Retinal pigment epithelial cell (primary cell): ENCODE results near the gene EIF4G3.
"Not testable (repeated sequence)": the region's sequence is repeated elsewhere in the genome, so short reads cannot be mapped to it uniquely, and the experiment has no call there.

Source experiments
- DNase-seq: peaks from one replicate; pipeline ENCODE4 v3.0.0-alpha.2; 2010; ENCODE audit warnings: low read depth
- H3K4me3 ChIP-seq: 2 replicates; pipeline ENCODE4 v1.5.1; 2011; ENCODE audit warnings: mild to moderate bottlenecking, low read length, control low read depth, moderate library complexity
- TF ChIP-seq, protein P1 (sequence below): conservative IDR thresholded peaks from 2 replicates; pipeline ENCODE4 v1.5.1; 2011; ENCODE audit warnings: low read depth, low read length, control low read depth, inconsistent platforms

The EIF4G3 gene

GRCh38 chr1:21149430-21149854 lies 27.3 kb downstream of the EIF4G3 start:
- DNase-seq: no peak
- TF ChIP-seq, protein P1, sequence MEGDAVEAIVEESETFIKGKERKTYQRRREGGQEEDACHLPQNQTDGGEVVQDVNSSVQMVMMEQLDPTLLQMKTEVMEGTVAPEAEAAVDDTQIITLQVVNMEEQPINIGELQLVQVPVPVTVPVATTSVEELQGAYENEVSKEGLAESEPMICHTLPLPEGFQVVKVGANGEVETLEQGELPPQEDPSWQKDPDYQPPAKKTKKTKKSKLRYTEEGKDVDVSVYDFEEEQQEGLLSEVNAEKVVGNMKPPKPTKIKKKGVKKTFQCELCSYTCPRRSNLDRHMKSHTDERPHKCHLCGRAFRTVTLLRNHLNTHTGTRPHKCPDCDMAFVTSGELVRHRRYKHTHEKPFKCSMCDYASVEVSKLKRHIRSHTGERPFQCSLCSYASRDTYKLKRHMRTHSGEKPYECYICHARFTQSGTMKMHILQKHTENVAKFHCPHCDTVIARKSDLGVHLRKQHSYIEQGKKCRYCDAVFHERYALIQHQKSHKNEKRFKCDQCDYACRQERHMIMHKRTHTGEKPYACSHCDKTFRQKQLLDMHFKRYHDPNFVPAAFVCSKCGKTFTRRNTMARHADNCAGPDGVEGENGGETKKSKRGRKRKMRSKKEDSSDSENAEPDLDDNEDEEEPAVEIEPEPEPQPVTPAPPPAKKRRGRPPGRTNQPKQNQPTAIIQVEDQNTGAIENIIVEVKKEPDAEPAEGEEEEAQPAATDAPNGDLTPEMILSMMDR: no peak
- no peak overlapping the region for H3K4me3 ChIP-seq

- H3K4me3 ChIP-seq: no peak overlapping the region
- no peak for DNase-seq
- TF ChIP-seq, protein P1: no peak
Measured at GRCh38 chr1:21143752-21144151, 32.9 kb downstream of the EIF4G3 start.

DNA sequence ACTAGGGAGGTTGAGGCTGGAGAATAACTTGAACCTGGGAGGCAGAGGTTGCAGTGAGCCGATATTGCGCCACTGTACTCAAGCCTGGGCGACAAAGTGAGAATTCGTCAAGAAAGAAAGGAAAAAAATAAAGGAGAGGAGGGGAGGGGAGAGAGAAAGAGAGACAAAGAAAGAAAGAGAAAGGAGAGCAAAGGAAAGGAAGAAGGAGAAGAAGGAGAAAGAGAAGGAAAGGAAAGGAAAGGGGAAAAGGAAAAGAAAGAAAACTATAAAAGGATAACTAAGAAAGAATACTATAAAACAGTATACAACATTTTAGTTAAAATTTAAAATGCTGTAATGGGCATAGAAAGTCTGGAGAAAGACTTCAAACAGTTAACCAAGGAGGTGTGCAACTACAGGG lies 33.6 kb downstream of the EIF4G3 start:
- TF ChIP-seq, protein P1: no peak
- no peak overlapping the region for H3K4me3 ChIP-seq
- no peak for DNase-seq

DNA sequence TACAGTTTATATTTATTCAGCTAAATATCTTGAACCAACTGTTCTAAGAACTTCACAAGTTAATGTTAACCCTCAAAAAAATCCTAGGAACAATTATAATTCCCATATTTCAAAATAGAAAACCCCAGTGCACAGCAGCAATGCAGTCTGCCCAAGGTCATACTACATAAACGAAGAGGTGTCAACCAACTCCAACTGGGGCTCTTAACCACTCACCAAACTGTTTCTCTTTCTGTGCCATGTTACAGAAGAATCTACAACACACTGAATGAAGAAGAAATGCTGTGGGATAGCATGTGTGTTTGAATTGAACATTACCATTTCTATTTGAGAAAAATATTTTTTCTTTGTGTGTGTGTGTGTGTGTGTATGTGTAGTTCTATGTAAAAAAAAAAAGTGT lies 35.7 kb downstream of the EIF4G3 start:
- TF ChIP-seq, protein P1: no peak
- no peak for DNase-seq
- H3K4me3 ChIP-seq: no peak overlapping the region

- no peak overlapping the region for H3K4me3 ChIP-seq
- TF ChIP-seq, protein P1: no peak
- no peak for DNase-seq
Measured at GRCh38 chr1:21139601-21140000, 37.1 kb downstream of the EIF4G3 start.

DNA sequence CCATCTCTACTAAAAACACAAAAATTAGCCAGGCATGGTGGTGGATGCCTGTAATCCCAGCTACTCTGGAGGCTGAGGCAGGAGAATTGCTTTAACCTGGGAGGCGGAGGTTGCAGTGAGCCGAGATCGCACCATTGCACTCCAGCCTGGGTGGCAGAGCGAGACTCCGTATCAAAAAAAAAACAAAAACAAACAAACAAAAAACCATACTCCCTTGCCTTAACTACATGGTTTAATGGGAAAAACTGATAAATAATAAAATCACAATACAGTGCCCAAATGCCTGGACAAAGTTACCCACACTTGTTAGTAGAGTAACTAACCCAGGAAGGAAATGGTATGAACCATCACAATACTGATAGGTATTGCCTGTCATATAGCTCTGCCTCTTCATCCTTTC lies 40.4 kb downstream of the EIF4G3 start:
- H3K4me3 ChIP-seq: not testable (repeated sequence)

GRCh38 chr1:21131200-21131599 lies 45.5 kb downstream of the EIF4G3 start:
- DNase-seq: no peak
- TF ChIP-seq, protein P1: no peak
- no peak overlapping the region for H3K4me3 ChIP-seq

More for the DNA sequence above, 40.4 kb downstream of the EIF4G3 start:
- DNase-seq: not testable (repeated sequence)

- DNase-seq: no peak
- TF ChIP-seq, protein P1: no peak
- H3K4me3 ChIP-seq: no peak overlapping the region
Measured at GRCh38 chr1:21129407-21129806, 47.3 kb downstream of the EIF4G3 start.
